ENCODE data around the gene TMEM198.

GRCh38 chr2:219514836-219515235 lies 29.0 kb upstream of the TMEM198 start:
- no peak for TF ChIP-seq GATA2 (IDR thresholded peaks at IDR 0.05; ENCODE audit: low read depth, low read length)
- TF ChIP-seq GATA3 (IDR thresholded peaks at IDR 0.05; ENCODE audit: low read depth, low read length) = no peak
